NCI-H446 treated with DMSO at 0.1 percent for 48 hours (cell line): ENCODE measurements around the gene ACSF3.

Experiments
- DNase-seq: peaks from one replicate; lab custom pipeline; 2025; lab: John Stamatoyannopoulos, UW

The ACSF3 gene

GRCh38 chr16:89095491-89095951 lies 1.9 kb downstream of the ACSF3 start:
- DNase-seq: no peak

DNA sequence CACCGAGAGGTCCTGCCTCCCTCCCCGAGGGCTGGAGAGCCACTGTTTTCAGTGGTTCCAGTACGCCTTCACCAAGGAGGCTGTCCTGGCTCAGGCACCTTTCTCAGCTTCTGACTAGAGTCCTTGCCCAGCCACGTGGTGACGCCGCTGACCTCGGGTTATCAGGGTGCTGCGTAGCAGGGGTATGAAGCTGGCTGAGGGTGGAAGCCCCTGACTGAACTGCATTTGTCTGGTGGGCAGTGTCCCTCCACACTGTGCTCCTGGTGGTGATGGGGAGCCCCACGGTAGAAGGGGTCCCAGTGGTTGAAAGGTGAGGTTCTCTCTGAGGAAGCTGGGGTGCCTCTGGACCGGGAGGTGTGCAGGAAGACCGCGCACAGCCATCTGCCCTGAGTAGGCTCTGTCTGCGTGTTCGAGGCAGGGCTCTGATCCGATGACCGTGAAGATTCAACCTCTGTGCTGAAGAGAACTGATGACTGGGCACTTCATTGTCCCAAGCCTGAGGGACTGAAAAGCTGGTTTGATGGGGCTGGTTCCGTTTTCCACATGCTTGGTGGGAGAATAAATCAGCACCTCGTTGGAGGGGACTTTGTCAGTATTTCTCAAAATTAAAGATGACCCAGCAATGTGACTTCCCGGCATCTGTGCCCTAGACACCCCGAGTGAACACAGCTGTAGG lies 2.5 kb downstream of the ACSF3 start:
- no peak for DNase-seq

DNA sequence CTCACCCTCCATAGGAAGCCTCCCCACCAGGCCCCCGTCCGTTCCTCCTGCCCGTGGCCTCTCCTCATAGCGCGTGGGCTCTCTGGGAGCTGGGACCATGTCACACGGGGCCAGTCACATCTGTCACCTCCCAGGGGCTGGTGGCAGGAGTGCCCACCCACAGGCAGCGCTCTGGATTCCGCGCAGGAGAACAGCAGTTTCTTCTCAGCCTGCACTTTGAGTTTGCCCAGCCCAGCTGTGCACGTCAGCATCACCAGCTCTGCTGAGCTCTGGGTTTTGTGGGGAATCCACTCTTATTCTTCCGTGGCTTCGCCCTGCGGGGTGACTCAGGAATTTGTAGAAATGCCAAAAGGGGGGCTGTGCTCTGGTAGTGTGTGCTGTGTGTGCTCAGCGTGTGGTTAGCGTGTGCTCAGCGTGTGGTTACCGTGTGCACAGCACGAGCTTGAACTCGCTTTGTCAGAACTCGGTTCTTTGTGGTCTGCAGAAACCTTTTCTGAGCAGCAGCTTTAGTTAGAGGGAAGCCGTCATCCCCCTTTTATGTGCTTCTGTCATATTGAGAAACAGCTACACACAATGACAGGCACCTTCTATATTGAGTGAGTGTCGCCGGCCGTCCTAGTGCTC lies 3.2 kb downstream of the ACSF3 start:
- DNase-seq: no peak

GRCh38 chr16:89097392-89097772 lies 3.7 kb downstream of the ACSF3 start:
- DNase-seq: no peak

DNA sequence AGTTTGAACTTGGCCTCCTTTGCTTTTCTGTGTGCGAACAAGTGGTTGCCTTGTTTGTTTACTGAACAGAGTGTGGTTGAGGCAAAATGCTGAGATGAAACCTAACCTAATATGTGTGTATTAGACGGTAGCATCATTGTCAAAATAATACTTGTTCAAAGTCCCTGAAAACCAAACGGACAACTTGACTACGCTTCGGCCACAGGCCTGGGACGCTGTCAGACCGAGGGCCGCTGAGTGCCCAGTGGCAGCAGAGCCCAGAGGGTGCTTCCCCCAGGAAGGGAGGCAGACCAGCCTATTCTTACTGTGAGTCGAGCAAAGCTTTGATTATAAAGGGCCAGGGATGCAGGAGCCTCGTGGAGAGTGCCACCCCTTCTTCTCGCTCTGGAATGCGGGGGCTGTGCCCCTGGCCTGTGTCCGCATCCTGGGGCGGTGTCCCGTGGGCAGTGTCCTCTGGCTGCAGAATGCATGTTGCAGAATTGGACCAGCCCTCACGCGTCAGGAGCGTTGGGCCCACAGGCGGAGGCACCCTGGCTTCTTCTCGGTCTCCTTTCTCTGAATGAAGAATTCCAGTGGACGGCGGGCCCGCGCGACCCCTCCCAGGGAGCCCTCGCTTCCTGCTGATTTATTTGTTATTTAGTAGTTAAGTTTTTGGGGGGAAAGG lies 5.2 kb downstream of the ACSF3 start:
- no peak for DNase-seq

- no peak for DNase-seq
Observed at GRCh38 chr16:89099905-89100304, 6.3 kb downstream of the ACSF3 start.

DNA sequence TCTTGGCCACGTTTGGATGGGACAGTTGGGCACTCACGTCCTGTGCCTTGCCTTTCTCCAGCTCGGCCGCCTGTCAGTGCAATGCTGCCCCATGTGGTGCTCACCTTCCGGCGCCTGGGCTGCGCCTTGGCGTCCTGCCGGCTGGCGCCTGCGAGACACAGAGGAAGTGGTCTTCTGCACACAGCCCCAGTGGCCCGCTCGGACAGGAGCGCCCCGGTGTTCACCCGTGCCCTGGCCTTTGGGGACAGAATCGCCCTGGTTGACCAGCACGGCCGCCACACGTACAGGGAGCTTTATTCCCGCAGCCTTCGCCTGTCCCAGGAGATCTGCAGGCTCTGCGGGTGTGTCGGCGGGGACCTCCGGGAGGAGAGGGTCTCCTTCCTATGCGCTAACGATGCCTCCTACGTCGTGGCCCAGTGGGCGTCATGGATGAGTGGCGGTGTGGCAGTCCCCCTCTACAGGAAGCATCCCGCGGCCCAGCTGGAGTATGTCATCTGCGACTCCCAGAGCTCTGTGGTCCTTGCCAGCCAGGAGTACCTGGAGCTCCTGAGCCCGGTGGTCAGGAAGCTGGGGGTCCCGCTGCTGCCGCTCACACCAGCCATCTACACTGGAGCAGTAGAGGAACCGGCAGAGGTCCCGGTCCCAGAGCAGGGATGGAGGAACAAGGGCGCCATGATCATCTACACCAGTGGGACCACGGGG lies 7.1 kb downstream of the ACSF3 start:
- no peak for DNase-seq

GRCh38 chr16:89101303-89102040 lies 7.8 kb downstream of the ACSF3 start:
- DNase-seq: no peak

DNA sequence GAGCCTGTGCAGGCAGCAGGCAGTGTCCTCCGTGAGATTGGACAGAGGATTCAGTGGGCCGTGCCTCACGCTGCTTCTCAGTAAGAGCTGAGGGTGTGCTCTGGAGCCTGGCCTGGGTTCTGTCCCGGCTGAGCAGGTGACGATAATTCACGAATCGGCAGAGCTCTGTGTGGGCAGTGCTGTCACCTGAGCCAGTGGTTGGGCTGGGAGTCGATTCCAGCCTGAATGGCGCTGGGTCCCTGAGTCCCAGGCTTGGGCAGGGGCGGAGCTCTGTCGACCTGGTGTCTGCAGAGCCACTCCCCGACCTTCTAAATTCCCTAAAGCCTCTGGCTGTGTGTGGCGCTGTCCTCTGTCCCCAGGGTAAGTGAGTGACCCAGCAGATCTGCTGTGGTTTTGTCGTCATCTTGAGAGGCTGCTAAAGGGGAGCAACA lies 8.4 kb downstream of the ACSF3 start:
- no peak for DNase-seq

- DNase-seq: no peak
Observed at GRCh38 chr16:89102481-89103073, 8.9 kb downstream of the ACSF3 start.

GRCh38 chr16:89103156-89103555 lies 9.5 kb downstream of the ACSF3 start:
- DNase-seq: no peak

DNA sequence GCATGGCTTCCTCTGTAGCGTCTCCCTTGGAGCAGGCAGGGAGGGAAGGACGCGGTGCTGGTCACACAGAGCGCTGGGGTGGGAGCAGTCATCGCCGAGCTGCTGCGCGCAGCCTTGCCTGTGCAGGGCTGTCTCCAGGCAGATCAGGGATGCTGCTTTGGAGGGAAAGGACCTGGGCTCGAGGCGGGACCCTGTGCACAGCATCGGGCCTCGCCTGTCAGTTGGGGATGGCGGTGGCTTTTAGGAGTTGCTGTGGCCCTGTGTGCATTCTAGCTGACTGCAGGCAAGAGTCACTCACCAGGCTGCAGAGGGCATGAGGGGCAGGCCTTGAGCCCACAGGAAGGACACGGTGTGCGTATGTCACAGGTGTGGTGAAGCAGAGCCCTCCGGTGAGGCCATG lies 10.1 kb downstream of the ACSF3 start:
- no peak for DNase-seq

DNA sequence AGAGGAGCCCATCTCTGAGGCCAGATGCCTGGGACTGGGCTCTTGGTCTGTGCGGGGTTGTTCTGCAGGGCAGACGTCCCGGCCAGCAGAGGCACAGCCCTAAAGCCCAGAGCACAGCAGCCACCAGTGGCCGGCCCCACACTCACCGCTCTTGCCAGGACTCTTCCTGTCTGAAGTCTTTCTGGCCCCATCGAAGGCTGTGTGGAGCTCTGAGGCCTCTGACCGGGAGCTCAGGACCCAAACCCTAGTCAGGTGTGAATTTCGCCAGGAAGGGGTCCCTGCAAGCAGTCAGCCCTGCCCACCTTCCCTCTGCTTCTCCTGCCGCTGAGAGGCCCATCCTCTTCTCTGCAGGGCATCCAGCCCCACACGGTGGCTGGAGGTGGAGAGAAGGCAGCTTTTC lies 10.7 kb downstream of the ACSF3 start:
- no peak for DNase-seq

- no peak for DNase-seq
Observed at GRCh38 chr16:89104930-89105571, 11.4 kb downstream of the ACSF3 start.

- DNase-seq: no peak
Observed at GRCh38 chr16:89105599-89106151, 12.0 kb downstream of the ACSF3 start.

- DNase-seq: no peak
Observed at GRCh38 chr16:89106533-89107202, 13.0 kb downstream of the ACSF3 start.

GRCh38 chr16:89107203-89107582 lies 13.5 kb downstream of the ACSF3 start:
- DNase-seq: no peak

GRCh38 chr16:89108416-89108815 lies 14.8 kb downstream of the ACSF3 start:
- DNase-seq: no peak

- DNase-seq: no peak
Observed at GRCh38 chr16:89110641-89111040, 17.0 kb downstream of the ACSF3 start.

DNA sequence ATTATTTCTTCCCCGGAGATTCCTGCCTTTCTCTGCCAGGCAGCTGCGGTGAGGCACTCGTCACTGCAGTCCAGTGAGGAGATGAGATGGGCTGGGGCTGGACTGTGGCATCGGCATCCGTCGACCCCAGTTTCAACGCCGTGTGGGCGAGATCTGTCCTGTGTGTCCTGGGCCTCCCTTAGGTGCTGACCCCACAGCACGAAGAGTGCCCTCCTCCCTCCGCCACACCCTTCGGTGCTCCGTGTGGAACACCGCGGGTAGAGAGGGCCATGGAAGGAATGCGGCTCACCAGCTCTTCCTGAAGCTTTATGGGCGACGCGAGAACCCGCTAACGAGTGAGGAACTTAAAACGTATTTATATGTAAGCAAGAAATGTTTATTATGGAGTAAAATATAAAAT lies 17.6 kb downstream of the ACSF3 start:
- no peak for DNase-seq
